ENCODE results near the gene SORCS3. TPM values are rescaled to one million over a fixed set of nuclear protein-coding genes. Genes with fewer than 3 reads are reported as not detected.

Gene SORCS3
- total RNA-seq, 4 donors from 2014 or later = 0.12 to 0.32 (median 0.15) TPM; not detected in 1

DNA sequence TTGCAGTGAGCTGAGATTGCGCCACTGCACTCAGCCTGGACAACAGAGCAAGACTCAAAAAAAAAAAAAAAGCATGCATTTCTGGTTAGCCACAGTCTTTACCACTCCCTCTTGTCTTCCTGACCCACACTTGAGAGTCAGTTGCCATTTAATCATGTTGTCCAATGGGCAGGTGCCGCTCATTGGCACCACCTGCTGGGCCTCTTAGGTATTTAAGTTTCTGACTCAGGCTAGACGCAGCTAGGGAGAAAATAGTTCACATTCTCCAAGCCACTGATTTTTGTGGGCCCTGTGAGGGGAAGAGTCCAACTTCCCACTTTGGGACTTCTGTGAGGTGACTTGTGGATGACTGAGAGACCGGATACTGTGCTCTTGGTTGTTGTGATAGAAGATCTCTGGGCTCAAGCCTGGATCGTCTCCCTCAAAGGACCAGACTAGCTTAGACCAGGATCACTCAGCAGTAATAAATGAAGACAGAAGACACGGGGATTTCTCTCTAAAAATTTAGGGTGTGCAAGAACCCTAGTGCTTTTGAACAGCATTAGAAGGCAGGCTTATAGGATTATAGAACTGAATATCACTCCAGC is 26.8 kb upstream of the SORCS3 start:
- no peak for DNase-seq (ENCODE audit: low spot score in 2 of 2)
- no peak overlapping the region for H3K4me3 ChIP-seq (ENCODE audit: low read depth, poor library complexity, severe bottlenecking)
- intact Hi-C loops (cut with DNase I; ENCODE audit: low total_unique reads) = no loop called here
- 79 to 83% methylated on average over 6 of the region's 6 CpGs for WGBS, 2 donors
- no peak for TF ChIP-seq POLR2A (IDR thresholded peaks at IDR 0.05)
- TF ChIP-seq, protein P1, sequence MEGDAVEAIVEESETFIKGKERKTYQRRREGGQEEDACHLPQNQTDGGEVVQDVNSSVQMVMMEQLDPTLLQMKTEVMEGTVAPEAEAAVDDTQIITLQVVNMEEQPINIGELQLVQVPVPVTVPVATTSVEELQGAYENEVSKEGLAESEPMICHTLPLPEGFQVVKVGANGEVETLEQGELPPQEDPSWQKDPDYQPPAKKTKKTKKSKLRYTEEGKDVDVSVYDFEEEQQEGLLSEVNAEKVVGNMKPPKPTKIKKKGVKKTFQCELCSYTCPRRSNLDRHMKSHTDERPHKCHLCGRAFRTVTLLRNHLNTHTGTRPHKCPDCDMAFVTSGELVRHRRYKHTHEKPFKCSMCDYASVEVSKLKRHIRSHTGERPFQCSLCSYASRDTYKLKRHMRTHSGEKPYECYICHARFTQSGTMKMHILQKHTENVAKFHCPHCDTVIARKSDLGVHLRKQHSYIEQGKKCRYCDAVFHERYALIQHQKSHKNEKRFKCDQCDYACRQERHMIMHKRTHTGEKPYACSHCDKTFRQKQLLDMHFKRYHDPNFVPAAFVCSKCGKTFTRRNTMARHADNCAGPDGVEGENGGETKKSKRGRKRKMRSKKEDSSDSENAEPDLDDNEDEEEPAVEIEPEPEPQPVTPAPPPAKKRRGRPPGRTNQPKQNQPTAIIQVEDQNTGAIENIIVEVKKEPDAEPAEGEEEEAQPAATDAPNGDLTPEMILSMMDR (IDR thresholded peaks at IDR 0.05) = no peak

DNA sequence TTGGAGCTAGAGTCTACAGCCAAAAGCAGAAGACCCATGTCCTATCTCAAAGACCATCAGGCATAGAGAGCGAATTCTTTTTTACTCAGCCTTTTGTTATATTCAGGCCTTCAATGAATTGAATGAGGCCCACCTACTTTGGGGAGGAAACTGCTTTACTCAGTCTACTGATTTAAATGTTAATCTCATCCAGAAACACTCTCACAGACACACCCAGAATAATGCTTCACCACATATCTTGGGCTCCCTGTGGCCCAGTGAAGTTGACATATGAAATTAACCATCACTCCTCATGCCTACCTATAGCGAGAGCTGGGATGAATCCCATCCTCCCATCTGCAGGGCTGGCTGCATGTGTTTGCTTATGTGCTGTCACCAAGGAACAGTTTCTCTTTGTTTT is 26.0 kb upstream of the SORCS3 start:
- intact Hi-C loops (cut with DNase I; ENCODE audit: low total_unique reads) = no loop called here
- 81 to 86% methylated on average over 2 of the region's 2 CpGs for WGBS, 2 donors
- TF ChIP-seq, protein P1 (IDR thresholded peaks at IDR 0.05) = no peak
- TF ChIP-seq POLR2A (IDR thresholded peaks at IDR 0.05) = no peak
- no peak for DNase-seq (ENCODE audit: low spot score in 2 of 2)
- H3K4me3 ChIP-seq (ENCODE audit: low read depth, poor library complexity, severe bottlenecking) = no peak overlapping the region

DNA sequence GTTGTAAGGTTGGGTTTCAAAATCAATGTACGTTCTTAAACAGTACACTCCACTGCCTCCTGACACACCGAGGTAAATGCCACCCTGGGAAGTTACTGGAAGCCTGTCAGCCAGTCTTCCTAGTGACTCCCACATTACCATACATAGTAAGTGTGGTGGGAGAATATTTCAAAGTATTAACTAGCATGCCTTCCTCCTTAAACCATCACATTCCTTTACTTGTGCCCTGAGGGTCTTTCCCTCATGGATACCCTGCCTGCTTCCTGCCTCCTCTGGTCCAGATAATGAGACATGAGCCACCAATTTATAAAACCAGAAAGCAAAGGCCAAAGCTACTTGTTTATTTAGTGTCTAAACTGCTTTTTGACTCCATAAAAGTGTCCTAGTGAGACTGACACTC is 23.3 kb upstream of the SORCS3 start:
- TF ChIP-seq, protein P1 (IDR thresholded peaks at IDR 0.05) = no peak
- no peak for TF ChIP-seq POLR2A (IDR thresholded peaks at IDR 0.05)
- intact Hi-C loops (cut with DNase I; ENCODE audit: low total_unique reads) = no loop called here
- 64 to 66% methylated on average over 2 of the region's 2 CpGs for WGBS, 2 donors
- H3K4me3 ChIP-seq (ENCODE audit: low read depth, poor library complexity, severe bottlenecking) = no peak overlapping the region
- no peak for DNase-seq (ENCODE audit: low spot score in 2 of 2)

- intact Hi-C loops (cut with DNase I; ENCODE audit: low total_unique reads) = no loop called here
- TF ChIP-seq, protein P1 (IDR thresholded peaks at IDR 0.05) = no peak
- no peak for TF ChIP-seq POLR2A (IDR thresholded peaks at IDR 0.05)
- WGBS, 2 donors = 83 to 100% methylated on average over 1 of the region's 1 CpG
- no peak for DNase-seq (ENCODE audit: low spot score in 2 of 2)
- no peak overlapping the region for H3K4me3 ChIP-seq (ENCODE audit: low read depth, poor library complexity, severe bottlenecking)
Observed at GRCh38 chr10:104622175-104622574, 18.9 kb upstream of the SORCS3 start.

- intact Hi-C loops (cut with DNase I; ENCODE audit: low total_unique reads) = no loop called here
- WGBS, 2 donors = 28 to 29% methylated on average over 4 of the region's 4 CpGs
Observed at GRCh38 chr10:104622598-104623209, 18.4 kb upstream of the SORCS3 start.

More at GRCh38 chr10:104622598-104623209, 18.4 kb upstream of the SORCS3 start:
- TF ChIP-seq POLR2A (IDR thresholded peaks at IDR 0.05) = no peak
- TF ChIP-seq, protein P1 (IDR thresholded peaks at IDR 0.05) = no peak
- DNase-seq (ENCODE audit: low spot score in 2 of 2) = no peak
- no peak overlapping the region for H3K4me3 ChIP-seq (ENCODE audit: low read depth, poor library complexity, severe bottlenecking)

All from lower leg skin (tissue), 4 donors.